Stimulated activated CD8-positive, alpha-beta memory T cell treated with anti-CD3 and anti-CD28 coated beads, Interleukin-4, amount 100 ng/mL, for 4 hours (primary cell): ENCODE data around the gene TREML4.

Experiments
- DNase-seq, 2 donors: peaks; one replicate each; pipeline ENCODE4 v3.0.0-alpha.2; 2020; ENCODE audit warnings: low read depth in 2 of 2, low spot score in 1 of 2

Gene TREML4

DNA sequence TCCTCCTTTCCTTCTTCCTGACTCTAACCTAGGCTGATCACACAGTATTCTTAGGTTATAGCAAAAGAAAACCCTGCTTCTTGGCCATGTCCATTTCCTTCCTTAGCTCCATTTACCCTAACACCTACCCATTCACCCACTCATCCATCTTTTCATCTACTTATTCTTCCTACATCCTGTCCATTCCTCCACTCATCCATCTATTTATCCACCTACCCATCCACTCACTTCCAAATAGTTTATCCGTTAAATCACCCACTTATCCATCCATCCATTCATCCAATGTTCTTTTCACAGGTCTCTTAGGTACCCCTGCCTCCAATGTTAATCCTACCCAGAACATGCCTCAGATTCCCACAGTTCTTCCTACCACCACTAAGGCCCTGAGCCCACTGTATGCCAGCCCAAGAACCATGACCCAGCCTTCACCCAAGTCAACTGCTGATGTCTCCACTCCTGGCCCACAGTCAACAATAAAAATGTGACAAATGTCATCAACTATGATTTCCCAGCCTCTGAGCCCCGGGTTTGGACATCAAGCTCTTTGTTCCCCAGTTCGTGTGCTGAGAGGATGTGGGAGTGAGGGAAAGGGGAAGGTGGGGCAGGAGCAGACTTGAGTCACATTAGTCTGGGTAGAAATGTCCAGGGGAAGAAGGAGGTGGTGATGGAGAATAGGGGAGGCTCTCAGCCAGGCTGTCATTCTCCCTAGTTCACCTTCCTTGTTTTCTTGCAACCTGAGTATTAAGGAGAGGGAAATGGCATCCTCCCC, 24.4 kb downstream of the TREML4 start:
- no peak for DNase-seq

DNA sequence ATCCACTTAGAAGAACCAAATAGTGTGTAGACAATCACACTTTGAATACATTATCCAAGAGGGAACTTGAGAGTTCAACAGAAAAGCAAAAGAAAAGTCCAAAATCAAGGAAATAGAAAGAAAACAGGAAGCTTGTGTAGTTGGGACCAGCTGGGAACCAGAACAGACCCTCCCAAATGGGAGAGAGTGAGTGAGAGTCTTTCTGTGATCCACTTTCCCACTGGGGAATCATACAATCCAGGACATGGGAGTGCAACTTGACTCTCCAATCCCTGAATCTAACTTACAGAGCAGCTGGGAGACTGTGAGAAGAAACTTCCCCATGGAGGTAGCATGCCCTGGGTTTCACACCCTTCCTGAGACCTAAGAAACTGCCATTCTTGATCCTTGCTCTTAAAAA, 27.0 kb downstream of the TREML4 start:
- no peak for DNase-seq

DNA sequence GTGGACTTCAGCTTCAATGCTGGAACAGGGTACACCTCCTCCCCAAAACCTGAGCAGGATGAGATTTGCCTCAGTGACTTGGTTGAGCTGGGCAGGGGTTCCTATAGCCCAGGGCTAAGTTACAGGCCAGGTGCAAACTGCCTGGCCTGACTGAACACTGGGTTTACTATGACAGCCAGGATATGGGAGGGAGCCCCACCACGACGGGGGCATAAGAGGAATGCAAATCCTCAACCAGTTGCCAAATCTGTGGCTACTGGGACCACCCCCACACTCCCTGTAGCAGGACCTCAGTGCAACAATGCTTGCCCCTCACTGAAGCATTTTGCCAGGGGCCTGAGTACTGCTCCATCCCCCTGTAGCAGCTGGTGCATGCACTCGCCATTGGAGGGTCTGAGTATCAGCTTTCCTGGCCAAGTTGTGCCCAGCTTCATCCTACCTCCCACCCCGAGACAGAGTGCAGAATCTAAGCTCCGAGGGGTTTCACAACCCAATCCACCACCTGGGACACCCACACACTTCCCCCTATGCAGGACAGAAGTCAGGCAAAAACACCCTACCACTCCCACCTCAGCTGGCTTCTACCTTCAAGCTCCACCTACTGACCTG, 27.6 kb downstream of the TREML4 start:
- DNase-seq, result no peak

DNA sequence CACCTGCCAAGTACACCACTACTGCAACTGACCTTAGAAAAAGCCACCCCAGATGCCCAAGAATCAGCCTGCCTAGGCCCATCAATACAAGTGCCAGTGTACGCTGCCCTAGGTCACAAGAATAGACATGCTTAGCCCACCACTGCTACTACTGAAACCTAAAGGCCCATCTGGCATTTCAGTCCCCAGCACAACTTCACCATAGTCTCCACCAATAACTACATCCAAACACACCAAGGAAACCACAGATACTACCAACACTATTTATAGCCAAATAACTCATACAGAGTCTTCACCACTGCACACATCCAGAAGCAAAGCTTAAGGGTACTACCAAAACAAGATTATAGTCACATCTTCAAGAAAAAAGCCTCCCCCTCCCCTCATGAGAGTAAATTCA, 28.2 kb downstream of the TREML4 start:
- DNase-seq, result no peak

DNA sequence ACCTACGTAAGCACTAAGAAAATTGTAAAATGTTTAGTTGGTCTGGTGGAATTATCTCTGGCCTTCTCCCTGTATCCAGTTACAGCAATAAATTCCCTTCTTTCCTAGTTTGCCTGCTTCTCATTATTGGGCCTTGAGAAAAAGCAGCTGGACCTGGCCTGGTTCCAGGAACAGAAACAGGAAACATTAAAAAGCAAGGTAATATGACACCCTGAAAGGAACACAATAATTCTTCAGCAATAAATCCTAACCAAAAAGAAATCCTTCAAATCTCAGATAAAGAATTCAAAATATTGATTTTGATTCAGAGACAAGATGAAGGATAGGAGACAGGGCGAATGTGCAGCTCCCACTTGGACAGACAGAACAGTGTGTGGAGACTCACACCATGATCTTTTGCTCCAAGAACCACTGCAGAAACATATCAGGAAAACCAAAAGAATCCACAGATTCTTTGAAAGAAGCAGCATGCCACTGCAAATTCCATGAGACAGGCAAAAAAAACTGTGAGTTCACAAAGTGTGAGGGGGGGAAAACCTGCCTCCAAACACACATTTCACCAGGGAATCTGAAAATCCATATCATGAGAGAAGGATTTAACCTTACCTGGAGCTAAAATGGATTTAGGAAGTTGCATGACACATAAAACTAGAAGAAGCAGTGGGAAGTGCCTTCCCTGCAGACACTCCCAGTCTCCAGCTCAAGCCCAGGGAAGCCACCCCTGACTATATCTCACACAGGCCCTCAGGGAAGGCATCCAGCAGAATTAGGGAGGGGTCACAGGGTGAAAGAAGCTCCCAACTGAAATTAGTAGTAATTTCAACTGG, 29.4 kb downstream of the TREML4 start:
- DNase-seq, result no peak

DNA sequence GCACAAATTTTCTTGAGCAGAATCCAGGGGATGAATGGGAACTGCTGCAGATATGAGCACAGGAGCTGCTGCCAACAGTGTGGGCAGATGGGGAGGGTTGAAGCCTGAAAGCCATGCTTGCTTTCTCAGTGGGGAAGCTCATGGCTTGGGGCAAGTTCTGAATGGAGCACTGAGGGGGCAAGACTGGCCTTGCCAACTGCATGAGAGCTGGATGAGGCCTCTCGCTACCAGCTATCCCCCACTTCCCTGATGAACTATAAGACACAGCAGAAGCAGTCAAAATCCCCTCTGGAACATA, 30.0 kb downstream of the TREML4 start:
- no peak for DNase-seq

DNA sequence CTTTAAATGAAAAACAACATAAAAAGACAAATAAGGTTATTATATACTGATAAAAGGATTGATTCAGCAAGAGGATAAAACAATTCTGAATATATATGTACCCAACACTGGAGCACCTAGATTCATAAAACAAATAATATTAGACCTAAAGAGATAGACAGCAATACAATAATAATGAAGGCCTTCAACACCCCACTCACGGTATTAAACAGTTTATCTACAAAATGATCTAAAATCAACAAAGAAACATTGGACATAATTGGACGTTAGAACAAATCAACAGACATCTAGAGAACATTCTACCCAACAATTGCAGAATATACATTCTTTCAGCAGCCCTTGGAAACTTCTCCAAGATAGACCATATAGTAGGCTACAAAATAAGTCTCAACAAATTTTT, 34.3 kb downstream of the TREML4 start:
- no peak for DNase-seq

DNA sequence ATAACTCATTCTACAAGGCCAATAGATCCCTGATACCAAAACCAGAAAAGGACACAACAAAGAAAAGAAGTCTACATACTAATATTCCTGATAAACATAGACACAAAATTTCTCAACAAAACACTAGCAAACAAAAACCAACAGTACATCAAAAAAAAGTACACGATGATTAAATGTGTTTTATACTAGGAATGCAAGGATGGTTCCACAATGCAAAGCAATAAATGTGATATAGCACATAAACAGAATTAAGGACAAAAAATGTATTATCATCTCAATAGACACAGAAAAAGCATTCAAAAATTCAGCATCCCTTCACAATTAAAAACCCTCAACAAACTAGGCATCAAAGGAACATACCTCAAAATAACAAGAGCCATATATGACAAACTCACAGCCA, 35.1 kb downstream of the TREML4 start:
- no peak for DNase-seq

DNA sequence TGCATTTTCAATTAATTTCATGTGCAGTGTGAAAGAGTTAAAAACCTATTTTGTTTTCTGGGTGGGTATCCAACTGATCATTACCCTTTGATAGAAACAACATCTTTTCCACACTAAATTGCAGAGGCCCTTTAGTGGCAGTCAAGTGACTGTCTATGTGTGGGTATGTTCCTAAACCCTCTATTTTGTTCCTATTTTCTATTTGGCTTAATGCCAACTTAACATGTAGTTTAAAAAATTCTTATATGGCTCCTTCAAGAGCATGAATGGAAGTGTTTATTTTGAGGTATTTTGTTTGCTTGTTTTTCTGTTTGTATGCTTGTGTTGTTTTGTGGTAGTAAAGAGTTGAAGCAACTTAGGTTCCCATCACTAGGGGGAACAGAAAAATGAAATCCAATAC, 38.4 kb downstream of the TREML4 start:
- DNase-seq, result no peak

DNA sequence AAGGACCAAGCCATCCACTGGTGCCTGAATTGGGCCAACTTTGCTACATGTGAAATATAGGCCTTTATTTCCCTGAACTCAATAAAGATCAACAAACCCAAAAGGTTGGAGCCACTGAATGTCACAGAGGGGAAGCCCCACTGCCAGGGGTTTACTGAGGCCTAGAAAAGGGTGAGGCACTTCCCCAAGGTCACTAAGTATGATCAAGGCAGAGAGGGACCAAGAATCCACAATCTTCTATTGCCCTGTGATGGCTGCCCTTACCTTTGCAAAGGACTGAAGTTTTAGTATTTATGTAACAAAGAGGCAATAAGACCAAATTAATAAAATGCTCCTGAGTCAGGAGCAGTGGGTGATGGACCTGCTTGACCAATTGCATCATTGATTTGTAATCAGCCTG, 40.3 kb downstream of the TREML4 start:
- no peak for DNase-seq

DNA sequence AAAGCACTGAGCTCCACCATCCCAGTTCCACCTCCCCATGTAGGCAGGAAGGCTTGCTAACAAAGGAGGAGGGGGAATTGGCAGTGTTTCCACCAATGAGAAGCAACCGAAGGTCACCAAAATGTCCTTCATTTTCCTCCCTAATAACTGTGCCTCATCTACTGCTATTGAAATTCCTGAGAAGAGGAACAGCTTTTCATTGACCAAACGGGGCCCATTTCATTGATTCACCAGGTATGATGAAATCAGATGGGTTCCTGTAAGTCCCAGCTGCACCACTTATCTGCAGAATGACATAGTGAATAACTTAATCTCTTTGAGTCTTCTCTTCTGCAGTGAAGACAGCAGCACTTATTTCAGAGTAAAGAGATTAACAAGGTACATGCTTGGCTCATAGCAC, 41.0 kb downstream of the TREML4 start:
- DNase-seq, result no peak

DNA sequence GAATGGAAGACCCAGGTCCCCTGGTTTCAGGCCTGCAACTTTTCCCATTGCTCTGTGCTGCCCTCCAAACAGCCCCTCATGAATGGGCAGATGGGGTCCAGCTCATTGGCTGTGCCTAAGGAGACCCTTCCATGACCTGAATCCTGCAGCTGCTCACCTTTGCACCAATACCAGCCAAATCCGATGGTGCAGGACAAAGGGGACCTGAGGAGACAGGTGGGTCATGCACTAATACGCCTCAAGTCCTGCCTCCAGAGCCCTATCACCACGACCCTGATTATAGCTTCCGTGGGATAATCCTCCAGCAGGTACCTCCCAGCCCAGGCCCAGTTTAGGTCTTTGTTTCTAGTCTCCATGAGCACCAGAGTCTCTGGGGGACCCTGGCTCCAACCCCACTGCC, 41.6 kb downstream of the TREML4 start:
- DNase-seq, result no peak

DNA sequence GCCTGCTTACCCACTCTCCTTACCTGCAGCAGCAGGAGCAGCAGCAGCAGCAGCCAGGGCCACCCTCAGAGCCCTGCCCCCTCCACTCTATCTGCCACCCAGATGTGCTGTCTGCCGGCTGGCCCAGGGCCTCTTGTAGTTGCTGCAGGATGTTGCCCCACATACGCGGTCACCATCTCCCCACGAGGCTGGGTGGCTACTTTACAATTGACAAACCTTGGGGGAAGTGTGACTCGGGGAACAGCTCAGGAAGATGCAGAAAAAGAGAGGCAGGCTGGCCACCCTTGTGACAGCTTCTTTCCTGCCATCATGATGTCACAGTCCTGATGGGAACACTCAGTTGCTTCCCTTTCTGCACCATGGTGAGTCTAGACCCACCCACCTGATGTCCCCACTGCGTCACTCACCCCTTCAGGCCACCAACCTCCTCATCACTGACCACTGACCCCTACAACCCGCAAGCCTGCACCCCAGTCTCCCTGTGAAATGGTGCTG, 43.8 kb downstream of the TREML4 start:
- DNase-seq, result no peak

DNA sequence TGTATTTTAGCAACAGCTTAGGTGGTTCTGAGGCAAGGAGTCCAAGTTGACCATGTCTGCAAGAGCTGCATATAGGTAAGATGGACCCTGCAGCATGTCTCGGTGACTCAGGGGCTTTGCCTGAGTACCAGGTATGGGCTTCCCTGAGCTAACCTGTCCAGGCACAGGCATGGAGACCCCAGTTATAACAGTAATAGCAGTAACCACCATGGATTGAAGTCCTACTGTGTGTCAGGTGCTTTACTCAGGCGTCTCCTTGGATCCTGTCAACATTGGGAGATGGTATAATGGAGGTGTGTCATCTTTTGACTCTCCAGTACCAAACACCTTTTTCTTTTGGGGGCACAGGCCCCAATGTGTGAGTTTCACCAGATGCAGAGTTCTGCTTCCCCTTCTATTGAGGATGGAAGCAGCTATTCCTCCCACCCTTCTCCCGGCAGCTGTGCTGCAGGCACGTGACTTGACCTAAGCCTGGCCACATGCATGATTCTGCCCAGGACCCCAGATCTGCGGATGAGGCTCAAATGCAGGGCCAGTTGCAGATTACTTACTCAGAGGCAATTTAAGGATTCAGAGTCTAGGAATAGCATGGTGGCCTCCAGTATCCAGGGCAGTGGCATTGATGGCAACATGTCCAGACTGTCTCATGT, 44.6 kb downstream of the TREML4 start:
- DNase-seq, result no peak

DNA sequence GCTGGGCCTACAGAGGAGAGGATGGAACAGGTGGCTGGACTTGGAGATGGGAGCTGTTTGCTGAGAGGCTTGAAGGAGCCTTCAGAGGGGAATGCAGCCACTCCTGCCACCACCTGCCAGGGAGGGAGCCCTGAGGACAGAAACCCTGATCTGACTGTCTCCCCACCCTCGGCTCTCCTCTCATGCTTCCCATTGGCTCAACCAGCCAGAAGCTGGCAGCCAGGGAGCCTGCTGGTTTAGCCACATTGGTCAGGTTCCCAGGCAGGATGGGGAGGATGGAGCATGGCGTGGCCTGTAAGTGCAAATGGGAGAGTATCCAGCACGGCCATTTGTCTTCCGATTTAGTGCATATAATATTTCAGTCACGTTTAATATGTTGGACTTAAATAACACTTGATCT, 45.6 kb downstream of the TREML4 start:
- DNase-seq, result no peak

DNA sequence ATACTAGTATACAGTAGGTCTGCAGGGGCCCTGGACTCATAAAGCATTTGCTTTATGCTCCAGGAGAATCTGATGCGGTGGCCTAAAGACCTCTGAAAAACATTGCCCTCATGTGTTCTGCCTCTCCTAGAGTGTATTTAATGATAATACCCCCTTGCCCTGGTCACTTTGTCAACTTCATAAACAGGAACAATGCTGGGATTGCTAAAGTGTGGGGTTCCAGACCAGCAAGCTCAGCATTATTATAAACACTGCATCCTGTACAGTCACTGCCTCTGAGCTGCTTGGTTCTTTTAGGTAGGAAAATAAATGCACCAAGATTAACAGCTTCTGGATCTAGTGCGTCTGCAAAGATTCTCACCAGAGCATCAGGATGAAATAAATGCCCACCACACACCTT, 46.1 kb downstream of the TREML4 start:
- DNase-seq, result no peak

DNA sequence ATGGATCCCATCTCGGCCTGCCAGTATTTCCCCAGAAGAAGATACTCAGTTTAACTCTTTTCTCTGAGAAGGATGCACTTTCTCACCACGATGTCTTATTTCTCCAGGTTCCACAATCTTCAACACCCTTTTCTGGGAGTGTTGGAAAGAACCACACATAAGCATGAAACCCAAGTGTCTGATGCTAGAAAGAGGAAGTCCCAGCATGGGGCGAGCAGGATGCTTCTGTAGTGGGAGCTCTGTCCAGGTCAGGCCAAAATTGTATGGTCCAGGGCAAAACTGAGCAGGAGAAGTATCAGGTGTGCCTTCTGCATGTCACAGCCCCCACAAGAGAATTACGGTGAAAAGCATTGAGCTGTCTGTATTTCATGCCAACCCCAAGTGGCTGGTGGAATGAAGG, 47.3 kb downstream of the TREML4 start:
- DNase-seq, result no peak

DNA sequence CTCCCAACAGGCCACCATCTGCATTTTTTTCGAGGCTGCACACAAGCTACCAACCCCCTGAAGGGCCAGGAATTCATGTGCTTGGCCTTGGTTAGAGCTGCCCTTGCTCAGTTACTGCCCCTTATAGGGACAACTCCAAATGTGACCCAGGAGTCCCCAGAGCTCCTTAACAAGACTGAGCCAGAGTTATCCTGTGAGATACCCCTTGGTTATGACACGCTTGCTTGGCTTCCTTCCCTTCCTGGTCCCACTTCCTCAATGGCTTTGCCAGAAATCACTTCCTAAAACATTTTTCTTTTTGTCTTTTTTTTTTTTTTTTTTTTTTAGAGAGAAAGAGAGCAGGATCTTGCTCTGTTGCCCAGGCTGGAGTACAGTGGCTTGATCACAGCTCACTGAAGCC, 49.5 kb downstream of the TREML4 start:
- no peak for DNase-seq

DNA sequence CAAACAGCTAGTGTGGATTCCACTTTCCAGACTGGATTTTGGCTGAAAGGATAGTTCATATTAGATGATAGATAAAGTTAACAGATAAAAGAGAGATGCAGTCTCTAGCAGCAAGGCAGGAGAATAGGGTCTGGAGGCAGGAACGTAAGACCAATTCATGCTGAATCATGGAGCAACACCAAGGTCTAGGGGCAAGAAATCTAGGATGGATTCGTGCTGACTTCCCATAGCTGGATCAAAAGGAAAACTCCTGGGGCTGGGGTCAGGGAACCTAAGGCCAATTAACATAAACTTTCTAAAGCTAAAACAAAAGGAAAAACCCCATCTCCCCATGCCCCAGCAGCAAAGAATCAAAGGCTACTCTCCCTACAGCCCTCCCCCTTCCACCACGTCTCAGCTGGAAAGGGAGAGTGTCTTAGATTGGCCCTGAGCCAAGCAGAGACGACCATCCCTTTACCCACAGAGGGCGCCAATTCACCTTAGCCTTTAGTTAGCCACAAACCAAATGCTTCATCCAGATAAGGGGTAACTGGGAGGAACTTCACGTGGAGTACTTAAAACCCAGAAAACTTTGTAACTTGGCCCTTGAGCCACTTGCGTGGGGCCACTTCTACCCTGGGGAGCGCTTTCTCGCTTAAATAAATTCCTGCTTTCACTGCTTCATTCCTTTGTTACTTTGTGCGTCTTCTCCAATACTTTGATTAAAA, 50.7 kb downstream of the TREML4 start:
- DNase-seq, result peak; percentile 20 to 27

DNA sequence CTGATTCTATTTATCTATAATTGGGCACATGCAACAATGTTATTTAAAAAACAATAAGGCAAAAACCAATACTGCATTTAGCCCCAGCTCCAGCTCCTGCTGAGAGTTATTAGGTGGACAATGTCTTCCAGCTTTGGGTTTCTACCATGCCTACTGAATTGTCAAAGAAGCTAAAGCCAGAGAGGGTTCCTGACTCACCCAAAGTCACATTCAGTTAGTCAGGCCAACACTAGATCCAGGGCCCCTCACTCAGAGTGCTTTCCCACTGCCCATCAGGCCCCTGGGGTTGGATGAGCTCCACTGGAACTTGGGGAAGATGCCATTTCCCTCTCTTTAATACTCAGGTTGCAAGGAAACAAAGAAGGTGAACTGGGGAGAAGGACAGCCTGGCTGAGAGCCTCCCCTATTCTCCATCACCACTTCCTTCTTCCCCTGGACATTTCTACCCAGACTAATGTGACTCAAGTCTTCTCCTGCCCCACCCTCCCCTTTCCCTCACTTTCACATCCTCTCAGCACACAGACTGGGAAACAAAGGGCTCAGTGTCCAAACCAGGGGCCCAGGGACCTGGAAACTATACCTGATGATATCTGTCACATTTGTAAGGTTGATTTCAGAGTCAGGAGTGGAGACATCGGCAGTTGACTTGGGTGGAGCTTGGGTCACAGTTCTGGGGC, 52.4 kb downstream of the TREML4 start:
- no peak for DNase-seq

DNA sequence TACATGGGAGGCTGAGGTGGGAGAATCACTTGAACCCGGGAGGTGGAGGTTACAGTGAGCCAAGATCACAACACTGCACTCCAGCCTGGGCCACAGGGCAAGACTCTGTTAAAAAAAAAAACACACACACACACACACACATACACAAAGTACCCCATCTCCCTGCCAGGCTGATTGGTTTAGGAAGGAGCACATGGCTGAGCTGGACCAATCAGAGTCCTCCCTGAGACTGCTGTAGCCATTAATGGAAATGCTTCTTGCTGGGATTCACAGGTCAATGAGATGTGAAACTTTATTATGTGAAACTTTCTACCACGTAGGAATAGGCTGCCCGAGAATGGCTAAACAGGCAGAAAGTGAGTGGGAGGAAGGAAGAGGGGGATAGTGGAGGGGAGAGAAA, 55.5 kb downstream of the TREML4 start:
- DNase-seq, result no peak
